DMS114 treated with DMSO at 0.1 percent for 48 hours (cell line): ENCODE results near the gene PNLIP.

ENCODE experiments used
- DNase-seq: peaks from one replicate; lab custom pipeline; 2025; ENCODE audit not compliant: unreplicated experiment; lab: John Stamatoyannopoulos, UW

PNLIP gene

DNA sequence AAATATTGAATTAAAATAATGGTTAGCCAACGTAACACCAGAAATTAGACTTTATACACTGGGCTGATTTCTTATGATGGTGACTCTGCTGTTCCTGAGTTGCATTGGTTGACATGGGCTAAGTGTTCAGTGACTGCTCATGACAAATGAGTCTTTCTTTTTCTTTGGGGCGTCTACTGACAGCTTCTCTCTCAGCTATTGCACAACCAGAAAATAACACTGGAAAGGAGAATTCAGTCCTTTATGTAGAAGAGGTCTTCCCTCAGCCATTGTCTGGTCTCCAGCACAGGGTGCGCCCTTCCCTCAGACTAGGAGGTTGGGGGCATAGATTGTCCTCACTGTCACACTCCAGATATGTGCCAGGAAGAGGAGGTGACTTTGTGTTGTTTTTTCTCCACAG is 21.6 kb downstream of the PNLIP start:
- DNase-seq, result no peak

DNA sequence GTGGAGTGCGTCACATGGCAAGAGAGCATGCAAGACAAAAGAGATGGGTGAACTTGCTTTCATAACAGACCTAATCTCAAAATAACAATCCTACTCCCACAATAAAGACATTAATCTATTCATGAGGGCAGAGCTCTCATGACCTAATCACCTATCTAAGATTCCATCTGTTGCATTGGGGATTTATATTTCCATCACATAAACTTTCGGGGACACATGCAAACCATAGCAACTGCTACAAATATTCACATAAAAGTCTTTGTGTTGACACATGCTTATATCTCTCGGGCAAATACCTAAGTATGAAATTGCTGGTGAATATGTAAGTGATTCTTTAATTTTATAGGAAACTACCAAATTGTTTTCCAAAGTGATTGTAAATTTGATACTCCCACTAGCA is 29.1 kb downstream of the PNLIP start:
- DNase-seq, result no peak

DNA sequence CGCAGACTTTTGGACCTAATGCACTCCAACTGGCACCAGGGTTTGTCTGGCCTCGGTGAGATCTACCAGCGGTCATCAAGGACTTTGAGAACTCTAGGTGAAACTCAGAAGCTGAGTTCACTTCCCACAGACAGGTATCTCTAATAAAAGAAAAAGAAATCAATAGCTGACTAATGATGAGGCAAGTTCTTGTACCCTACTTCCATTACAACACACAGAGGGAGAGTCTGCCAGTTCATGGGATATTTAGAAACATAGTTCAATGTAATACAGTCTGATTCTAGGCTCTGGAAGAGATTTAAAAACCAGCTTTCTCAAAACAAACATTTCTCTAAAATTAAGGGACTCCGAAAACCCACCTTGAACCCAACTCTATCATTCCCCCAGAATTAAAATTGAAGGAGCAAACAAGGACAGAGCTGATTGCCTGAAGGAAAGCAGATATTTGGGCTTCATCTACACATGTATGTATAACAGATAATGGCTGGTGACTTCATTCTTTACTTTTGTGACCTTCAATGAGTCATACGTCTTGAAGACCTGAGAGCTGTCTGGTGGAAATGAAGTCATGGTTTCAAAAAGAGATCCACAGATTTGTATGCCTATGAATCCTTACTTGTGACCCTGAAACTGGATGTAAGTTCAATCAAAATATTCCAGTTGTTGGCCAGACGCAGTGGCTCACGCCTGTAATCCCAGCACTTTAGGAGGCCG is 42.3 kb downstream of the PNLIP start:
- DNase-seq, result no peak

DNA sequence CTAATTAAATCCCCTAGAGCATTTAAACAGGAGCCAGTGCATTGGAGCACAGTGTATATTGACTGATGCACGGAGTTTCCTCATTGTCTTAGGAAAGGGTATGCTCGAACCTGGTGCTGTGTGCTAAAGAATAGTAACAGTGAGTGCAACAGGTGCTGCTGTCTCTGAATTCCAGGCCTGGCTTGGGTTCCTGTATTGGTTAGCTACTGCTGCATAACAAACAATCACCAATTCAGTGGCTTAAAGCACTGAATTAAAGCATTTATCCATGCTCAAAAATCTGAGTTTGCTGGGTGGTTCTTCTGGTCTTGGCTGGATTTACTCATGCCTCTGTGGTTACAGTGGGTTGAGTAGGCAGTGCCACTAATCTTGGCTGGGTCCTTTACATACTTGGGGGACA is 43.3 kb downstream of the PNLIP start:
- DNase-seq, result no peak

DNA sequence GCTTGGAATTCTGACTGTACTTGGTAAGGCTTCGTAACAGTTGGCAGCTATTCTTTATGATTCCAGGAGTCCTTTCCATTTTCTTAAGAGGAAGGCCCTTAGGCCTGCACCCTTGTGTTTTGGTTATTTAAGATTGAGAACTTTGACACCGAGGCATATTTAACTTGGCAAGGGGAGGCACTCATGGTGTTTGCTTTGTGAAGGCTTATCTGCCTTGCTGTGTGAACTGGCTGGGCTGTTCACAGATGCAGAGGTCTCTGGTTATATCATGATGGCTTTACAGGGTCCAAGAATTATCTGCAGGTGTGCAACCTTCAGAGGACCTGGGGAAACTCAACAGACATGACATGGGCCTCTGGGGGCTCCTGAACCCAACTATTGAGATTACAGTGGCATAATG is 44.2 kb downstream of the PNLIP start:
- no peak for DNase-seq

DNA sequence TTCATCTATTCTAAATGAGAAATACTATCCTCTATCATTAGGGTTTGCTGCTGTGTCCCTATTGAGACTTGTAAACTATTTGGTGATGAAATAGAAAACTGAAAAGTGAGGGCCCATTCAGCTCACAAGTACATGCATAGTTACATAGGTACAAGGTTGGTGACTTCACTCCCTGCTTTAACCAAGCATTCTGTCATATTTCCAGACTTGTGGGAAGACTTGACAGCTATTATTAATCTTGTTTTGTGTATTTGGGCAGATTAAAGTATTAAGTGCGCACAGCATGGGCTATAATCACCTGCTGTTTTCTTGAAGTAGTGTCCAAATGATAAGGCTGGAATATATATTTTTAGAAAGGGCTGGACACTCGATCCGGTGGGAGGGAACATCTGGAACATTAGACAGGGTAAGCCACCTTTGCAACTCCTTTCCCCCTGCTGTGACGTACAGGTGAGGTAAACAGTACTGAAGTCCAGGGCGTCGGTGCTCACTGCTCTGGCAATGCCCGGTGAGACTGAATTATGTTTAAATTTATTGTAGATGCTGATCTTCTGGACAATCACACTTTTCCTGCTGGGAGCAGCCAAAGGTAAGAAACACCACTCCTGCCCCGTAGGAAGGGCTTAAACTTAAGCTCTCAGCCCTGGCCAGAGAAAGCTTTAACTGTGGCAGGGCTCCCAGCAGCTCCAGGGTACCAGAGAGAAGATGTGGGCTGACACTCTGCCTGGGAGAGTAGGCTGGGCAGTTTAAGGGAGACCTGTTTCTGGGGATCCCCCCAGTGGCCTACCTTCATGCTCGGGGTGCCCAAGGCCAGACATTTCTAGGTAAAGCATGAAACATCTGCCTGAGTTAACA is 45.1 kb downstream of the PNLIP start, which contains the start of gene PNLIPRP1:
TSS of gene PNLIPRP1 (plus strand) at position 370 of the 855 bp plus-strand sequence. CDS start at position 541, 171 bp downstream.
- DNase-seq, result no peak

DNA sequence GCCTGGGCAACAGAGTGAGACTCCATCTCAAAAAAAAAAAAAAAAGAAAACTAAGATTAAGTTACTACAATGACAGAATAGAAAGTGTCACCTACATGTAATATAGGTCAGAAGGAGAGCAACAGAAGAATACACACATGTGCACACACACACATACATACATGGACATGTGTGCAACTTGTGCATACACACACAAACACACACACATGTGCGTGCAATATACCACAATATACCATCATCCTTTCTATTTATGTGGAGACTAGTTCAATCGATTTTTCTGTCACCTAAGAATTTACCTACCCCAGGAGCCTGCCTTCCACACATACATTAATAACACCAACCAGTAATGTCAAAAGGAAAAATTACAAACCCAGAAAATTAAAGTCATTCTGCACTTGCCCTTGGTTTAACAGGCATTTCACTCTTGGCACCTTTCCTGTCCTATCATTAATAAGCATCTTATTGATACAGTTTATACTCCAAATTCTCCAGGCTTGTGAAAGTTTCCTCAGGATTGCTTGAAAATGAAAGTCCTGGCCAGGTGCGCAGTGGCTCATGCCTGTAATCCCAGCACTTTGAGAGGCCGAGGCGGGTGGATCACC is 47.5 kb downstream of the PNLIP start:
- DNase-seq, result no peak

DNA sequence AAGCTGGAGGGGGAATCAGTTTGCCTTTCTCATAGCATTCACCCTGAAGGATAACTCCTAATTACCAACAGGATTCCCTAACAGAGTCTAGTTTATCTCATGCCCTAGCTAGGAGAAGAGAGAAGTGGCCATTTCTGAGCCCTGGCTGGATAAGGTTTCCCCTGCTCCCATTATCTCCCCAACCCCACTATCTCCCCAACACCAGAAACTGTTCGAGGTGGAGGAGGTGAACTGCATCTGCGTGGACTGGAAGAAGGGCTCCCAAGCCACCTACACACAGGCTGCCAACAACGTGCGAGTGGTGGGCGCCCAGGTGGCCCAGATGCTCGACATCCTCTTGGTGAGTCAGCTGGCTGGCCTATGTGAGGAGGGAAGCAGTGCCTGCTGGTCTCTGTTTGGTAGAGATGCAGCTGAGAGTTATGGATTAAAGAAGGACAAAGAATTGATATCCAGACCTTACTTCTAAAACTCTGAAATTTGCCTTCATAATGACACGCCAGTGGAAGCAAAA is 48.8 kb downstream of the PNLIP start:
- no peak for DNase-seq

DNA sequence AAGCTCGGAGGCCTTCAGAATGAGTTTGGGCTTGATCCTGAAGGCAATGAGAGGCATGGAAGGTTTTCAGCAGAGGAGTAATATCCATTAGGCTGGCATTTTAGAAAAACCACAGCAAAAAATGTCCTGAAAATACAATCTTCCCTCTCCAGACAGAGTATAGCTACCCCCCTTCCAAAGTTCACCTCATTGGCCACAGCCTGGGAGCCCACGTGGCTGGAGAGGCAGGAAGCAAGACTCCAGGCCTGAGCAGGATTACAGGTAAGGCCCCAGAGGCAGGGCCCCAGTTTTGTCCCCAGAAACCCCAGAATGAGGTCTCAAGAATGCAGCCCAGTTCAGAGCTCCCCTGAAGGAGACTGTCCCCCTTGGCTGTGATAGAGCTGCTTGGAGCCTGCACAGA is 50.3 kb downstream of the PNLIP start:
- no peak for DNase-seq

DNA sequence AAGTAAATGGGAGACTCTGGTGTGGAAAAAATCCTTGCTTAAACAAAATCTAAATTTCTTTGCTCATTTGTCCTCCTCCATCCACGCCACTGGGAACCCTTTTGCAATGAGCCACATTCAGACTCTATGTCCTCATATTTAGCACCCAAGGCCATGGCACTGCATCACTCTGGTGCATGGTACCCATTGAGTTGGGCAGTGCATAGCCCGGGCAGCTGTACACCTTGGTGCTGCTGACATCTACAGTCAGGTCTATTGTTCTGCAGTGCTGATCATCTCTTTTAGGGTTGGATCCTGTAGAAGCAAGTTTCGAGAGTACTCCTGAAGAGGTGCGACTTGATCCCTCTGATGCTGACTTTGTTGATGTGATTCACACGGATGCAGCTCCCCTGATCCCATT is 51.8 kb downstream of the PNLIP start:
- no peak for DNase-seq

DNA sequence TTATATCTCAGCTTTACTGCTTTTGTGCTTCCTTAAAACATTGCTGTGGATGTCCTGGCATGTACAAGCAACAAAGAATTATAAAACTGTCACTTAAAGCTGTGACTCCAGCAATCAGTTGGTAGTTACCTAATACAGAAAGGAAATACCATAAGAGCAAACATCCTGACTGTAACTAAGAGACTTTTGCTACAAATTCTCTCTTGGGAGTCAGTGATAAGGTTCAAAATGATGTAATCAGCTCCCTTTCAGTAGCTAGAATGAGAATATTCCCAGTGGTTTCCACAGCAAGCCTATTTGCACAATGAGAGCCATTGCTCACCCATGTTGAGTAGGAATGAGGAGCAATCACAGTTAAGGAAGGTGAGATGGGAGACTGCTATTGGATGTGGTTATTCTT is 52.6 kb downstream of the PNLIP start:
- no peak for DNase-seq

DNA sequence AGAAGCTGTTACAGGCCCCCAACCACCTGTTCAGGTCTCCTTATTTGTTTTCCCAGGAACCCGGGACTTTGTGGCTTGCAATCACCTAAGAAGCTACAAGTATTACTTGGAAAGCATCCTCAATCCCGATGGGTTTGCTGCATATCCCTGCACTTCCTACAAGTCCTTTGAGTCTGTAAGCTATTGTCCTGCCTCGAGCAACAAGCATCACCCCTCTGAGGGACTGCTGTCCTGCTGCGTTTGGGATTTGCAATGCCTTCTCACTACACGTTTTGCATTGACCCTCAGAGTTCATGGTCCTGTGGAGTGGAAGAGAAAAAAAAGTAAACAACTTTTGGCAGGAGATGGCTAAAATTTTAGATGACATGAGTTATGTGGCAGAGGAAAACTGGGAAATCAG is 54.3 kb downstream of the PNLIP start:
- DNase-seq, result no peak

DNA sequence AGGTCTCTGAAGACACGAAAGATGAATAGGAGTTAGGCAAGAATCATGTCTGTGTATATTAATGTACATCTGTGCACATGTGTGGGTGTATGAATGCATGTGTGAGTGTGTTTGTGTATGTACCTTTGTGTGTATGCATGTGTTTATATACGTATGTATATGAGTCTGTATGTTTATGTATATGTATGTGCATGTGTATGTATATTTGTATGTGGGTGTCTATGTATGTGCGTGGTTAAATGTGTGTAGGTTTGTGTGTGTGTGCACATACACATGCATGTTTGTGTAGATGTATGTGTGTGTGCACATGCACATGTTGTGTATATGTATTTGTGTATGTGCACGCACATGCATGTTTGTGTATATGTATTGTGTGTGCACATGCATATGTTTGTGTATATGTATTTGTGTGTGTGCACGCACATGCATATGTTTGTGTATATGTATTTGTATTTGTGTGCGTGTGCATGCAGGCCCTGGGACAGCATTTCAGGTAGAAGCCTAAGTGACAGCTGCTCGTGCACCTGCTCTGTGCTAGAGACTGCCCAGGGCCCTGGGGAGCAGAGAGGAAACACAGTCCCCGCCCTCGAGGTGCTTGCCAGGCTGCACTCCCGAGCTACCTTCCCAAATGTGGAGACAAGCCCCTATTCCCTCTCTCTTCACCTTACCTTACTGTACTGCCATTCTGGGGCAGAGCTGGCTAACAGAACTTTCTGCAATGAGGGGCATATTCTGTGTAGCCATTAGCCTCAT is 57.1 kb downstream of the PNLIP start:
- no peak for DNase-seq

DNA sequence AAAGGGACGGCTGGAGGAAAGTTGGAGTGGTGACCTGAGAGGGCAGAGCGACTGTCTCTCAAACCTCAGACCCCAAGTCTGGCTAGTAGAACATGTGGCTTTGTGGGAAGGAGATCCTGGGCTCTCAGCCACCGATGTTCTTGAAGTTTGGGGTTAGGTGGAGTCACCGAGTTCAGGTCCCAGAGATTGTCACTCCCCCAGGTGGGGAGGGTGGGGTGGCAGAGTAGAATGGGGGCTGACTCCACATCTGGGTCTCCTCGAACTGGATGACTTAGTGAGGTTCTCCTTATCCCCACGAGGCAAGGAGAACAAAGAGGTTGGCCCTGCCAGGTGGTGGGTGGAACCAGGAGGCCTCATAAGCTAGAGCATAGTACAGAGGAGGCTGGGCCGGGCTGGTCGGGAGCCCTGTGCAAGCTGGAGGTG is 60.3 kb downstream of the PNLIP start:
- DNase-seq, result no peak

DNA sequence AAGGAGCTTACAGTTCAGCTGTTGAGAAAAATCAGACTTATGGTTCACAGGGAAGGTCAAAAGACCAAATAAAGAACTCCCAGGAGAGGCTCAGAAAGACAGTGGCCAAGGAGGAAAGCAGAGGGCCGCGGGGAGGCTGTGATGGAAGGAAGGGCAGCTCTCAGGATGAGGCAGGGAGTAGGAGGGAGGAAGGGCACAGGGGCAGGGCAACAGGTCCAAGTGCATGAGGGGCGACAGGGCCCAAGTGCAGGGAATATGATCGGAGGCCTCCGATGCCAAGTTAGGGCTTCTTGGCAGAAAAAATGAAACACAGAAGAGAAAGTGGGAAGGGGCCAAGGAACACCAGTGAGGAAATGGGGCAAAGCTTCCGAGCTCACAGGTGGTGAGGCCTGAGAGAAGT is 61.6 kb downstream of the PNLIP start:
- no peak for DNase-seq

DNA sequence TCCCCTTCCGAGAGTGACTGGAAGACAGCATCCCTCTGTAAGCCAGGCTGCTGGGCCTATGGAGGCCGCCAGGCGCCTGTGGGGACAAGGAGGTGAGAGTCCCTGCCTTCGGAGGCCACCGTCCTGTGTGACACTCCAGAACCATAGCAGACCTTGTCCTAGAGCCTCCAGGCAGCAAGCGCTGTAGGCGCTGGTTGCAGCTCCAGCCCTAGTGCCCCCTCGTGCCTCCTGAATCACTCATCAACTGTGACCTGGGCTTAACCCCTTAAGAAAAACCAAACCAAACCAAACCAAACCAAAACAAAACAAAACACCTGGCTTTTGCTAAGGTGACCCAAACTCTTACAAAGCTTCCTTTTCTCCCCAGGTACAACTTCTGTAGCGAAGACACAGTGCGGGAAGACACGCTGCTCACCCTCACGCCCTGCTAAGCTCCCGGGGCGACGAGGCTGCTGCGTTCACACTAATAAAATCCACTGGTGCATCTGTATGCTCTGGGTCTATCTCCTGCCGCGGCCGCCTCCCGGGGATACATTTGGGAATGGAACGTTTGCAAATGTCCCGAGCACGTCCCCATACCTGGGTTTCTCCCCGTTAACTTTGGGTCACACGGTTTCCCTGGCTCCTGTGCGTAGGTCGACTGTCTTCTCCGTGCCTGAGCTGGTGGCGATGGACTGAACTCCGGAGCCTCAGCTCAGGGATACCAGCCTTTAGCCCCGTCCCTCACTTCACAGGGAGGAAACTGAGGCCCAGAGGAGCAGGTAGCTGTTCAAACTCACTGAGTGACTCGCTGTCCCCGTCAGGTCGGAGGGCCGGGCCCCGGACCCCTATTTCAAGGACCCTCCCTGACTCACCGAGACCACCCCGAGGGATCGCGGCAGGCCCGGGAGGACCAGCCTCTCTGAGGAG is 63.2 kb downstream of the PNLIP start:
- peak; percentile 11 for DNase-seq

DNA sequence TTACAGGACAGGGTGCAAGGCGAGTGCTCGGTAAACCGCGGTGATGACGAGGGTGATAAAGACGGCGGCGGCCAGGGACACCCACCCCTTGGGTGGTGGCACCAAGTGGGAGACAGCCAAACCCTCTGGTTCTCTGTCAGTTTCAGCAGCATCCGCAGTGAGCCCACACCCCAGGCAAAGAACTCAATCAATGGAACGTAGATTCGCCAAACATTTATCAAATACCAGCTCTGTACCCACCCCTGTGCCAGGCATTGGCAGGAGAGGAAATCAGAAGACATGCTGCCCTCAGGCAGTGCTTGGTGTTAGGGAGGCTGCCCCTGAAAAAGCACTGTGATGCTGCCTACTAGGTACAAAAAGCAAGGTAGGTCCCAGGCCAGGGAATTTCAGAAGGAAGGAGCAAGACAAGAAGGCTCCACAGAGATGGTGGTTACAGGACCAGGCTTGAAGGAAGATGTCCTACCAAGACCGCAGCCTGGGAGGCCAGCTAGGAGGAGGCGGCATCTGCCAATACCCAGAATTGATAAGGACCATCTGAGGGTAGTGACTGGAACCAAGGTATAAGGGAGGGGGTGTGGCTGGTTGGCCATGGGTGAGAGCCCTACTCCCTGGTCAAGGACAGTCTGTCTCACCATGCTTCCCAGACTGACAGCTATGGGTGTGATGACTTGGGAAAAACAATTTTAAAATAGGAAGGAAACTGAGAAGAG is 64.9 kb downstream of the PNLIP start:
- no peak for DNase-seq

DNA sequence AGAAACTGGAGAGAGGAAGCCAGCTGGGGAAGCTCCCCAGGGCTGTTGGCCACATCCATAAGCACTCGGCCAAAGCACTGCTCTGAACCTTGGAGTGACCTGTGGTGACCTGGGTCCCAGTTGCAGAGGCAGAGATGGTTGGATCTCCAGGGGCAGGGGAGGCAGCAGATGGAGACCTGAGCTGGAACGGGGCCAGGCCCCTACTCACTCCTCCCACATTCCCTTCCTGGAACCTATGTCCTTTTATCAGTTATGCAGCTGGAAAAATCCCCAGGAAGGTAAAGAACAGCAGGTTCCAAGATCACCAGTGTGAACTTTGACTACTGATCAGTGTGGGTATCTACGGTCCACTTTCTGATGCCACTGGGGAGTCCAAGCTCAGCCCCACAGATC is 65.4 kb downstream of the PNLIP start:
- no peak for DNase-seq

DNA sequence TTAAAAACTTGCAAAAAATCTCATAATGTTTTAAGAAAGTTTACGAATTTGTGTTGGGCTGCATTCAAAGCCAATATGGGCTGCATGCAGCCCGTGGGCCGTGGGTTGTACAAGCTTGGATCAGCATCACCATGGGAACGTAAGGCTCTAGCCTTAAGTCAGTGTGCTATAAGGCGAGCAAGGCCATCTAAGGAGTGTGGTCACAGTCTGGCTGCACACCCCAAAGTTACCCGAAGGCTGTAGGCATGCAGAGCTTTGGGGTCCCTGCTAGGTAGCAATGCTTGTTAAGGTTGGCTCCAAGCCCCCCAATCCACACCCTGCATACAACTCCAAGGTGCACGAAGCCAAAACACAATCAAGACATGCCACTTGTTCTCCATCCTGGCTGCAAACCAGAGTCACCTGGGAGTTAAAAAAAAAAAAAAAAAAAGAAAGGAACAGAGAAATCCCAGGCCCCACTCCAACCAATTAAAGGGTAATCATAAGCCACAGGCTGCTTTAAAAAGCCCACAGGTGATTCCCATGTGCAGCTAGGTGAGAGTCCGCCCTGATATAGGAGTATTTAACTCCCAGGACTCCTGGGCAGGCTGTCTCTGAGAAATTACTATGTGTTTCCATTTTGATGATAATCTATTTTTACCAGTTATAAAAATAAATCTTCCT is 66.5 kb downstream of the PNLIP start:
- no peak for DNase-seq
